ENCODE results near the gene SHPK.

Gene SHPK

GRCh38 chr17:3655766-3656165 lies 19.7 kb upstream of the SHPK start:
- Mint-ChIP-seq H3K9me3 (no peaks in the 10 kb centered on the region), H3K27ac (no peak overlapping the region), H3K27me3 (no peaks in the 10 kb centered on the region), H3K4me3 (no peak overlapping the region), H3K36me3 (ENCODE audit: low read depth) (peaks cover 21% of the 10 kb centered on the region), H3K4me1 (ENCODE audit: low read depth) (no peaks in the 10 kb centered on the region)
- DNase-seq, result no peak

GRCh38 chr17:3647769-3648555 lies 11.9 kb upstream of the SHPK start:
- no peaks in the 10 kb centered on the region for H3K9me3 Mint-ChIP-seq

GRCh38 chr17:3647251-3647650 lies 11.2 kb upstream of the SHPK start:
- no peaks in the 10 kb centered on the region for H3K9me3 Mint-ChIP-seq
- H3K36me3 Mint-ChIP-seq (ENCODE audit: low read depth), result peaks cover 60% of the 10 kb centered on the region
- no peak for DNase-seq
- no peak overlapping the region for H3K27ac Mint-ChIP-seq
- no peaks in the 10 kb centered on the region for H3K27me3 Mint-ChIP-seq
- no peak overlapping the region for H3K4me3 Mint-ChIP-seq
- peaks cover 20% of the 10 kb centered on the region for H3K4me1 Mint-ChIP-seq (ENCODE audit: low read depth)

More at GRCh38 chr17:3647769-3648555, 11.9 kb upstream of the SHPK start:
- Mint-ChIP-seq H3K4me1 (ENCODE audit: low read depth) (peaks cover 17% of the 10 kb centered on the region), H3K36me3 (ENCODE audit: low read depth) (peaks cover 56% of the 10 kb centered on the region), H3K4me3 (no peak overlapping the region), H3K27me3 (no peaks in the 10 kb centered on the region), H3K27ac (no peak overlapping the region)
- peak; percentile 55 for DNase-seq

- Mint-ChIP-seq H3K36me3 (ENCODE audit: low read depth) (peaks cover 69% of the 10 kb centered on the region), H3K9me3 (no peaks in the 10 kb centered on the region), H3K4me3 (no peak overlapping the region), H3K27ac (peak overlapping the region; percentile 9), H3K4me1 (ENCODE audit: low read depth) (peaks cover 32% of the 10 kb centered on the region), H3K27me3 (no peaks in the 10 kb centered on the region)
- DNase-seq, result no peak
Observed at GRCh38 chr17:3645310-3645709, 9.3 kb upstream of the SHPK start.

DNA sequence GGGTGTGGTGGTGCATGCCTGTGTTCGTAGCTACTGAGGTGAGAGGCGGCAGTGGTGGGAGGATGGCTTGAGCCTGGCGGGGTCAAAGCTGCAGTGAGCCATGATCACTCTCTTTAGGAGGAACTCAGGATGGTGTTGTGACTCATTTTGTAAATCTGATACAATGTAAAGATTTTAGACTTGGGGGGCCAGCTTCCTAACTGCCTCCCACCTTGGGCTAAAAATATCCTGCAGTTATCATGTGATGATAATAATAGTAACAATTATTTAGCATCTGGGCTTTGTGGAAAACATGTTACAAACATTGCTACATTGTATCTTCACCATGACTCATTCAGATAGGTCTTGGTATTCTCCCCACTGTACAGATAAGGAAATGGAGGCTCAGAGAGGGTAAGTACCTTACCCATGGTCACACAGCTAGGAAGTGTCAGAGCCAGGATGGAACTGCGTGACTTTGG lies 7.9 kb upstream of the SHPK start:
- no peak for DNase-seq
- Mint-ChIP-seq H3K27ac (peak overlapping the region; percentile 48), H3K9me3 (no peaks in the 10 kb centered on the region), H3K4me1 (ENCODE audit: low read depth) (peaks cover 43% of the 10 kb centered on the region), H3K36me3 (ENCODE audit: low read depth) (peaks cover 67% of the 10 kb centered on the region), H3K27me3 (no peaks in the 10 kb centered on the region), H3K4me3 (no peak overlapping the region)

DNA sequence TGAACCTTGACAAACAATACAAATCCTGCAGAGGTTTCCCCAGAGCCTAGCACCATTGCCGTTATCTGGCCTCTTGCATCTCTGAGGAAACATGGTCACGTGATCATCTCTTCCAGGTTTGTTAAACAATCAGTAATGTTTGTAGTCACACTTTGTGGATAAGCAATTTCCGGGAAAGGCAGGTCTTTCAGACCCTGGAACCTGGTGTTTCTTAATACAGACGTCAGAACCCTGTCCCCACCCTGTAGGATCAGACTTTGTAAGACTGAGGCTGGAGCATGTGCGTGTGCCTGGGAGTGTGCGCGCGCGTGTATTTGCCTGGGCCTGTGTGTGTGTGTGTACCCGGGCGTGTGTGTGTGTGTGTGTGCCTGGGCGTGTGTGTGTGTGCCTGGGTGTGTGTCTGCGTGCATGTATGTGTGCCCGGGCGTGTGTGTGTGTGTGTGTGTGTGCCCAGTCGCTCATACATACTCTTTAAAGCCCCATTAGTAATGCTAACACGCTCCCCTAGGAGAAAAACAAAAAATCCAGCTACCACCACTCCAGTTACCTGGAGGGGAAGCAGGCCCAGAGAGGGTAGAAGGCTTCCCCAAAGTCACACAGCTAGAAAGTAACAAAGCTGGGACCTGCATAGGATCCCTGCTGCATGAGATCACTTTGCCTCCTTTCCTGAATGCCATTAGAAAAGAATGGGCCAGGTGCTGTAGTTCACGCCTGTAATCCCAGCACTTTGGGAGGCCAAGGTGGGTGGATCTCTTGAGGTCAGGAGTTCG lies 5.9 kb upstream of the SHPK start:
- no peak for DNase-seq
- Mint-ChIP-seq H3K4me1 (ENCODE audit: low read depth) (peaks cover 58% of the 10 kb centered on the region), H3K36me3 (ENCODE audit: low read depth) (peaks cover 64% of the 10 kb centered on the region), H3K9me3 (no peaks in the 10 kb centered on the region), H3K27ac (peak overlapping the region; percentile 66), H3K4me3 (no peak overlapping the region), H3K27me3 (no peaks in the 10 kb centered on the region)

DNA sequence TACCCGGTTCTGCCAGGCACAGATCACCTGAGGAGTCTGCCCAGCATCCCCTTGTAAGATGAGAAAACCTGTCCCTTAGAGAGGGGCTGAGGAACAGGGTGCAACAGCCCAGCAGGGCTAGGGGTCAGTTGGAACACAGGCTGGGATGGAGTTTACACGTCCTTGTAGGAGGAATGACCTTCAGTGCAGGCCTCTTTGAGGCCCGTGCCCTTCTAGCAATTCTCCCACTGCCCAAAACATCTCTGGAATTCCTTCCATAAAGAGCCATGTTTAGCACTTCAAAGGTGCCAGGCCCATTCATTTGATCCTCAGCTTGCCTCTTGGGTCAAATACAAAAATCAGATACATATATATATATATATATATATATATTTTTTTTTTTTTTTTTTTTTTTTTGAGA lies 5.0 kb upstream of the SHPK start:
- H3K36me3 Mint-ChIP-seq (ENCODE audit: low read depth), result peaks cover 67% of the 10 kb centered on the region
- no peaks in the 10 kb centered on the region for H3K9me3 Mint-ChIP-seq
- DNase-seq, result no peak
- peaks cover 58% of the 10 kb centered on the region for H3K4me1 Mint-ChIP-seq (ENCODE audit: low read depth)
- no peak overlapping the region for H3K4me3 Mint-ChIP-seq
- H3K27ac Mint-ChIP-seq, result peak overlapping the region; percentile 93
- H3K27me3 Mint-ChIP-seq, result no peaks in the 10 kb centered on the region

- Mint-ChIP-seq H3K9me3 (no peaks in the 10 kb centered on the region), H3K27me3 (no peaks in the 10 kb centered on the region), H3K36me3 (ENCODE audit: low read depth) (peaks cover 63% of the 10 kb centered on the region), H3K27ac (peak overlapping the region; percentile 93), H3K4me3 (peak overlapping the region; percentile 65), H3K4me1 (ENCODE audit: low read depth) (peaks cover 58% of the 10 kb centered on the region)
- no peak for DNase-seq
Observed at GRCh38 chr17:3639981-3640596, 4.0 kb upstream of the SHPK start.

GRCh38 chr17:3636908-3637373 lies 891 bp upstream of the SHPK start:
- Mint-ChIP-seq H3K36me3 (ENCODE audit: low read depth) (peaks cover 55% of the 10 kb centered on the region), H3K4me1 (ENCODE audit: low read depth) (peaks cover 55% of the 10 kb centered on the region), H3K4me3 (peak overlapping the region; percentile 96), H3K27me3 (no peaks in the 10 kb centered on the region), H3K9me3 (no peaks in the 10 kb centered on the region), H3K27ac (peak overlapping the region; percentile 20)
- DNase-seq, result no peak

GRCh38 chr17:3635474-3636153 lies 436 bp downstream of the SHPK start:
- Mint-ChIP-seq H3K27ac (peak overlapping the region; percentile 69), H3K4me3 (peak overlapping the region; percentile 96), H3K27me3 (no peaks in the 10 kb centered on the region), H3K36me3 (ENCODE audit: low read depth) (peaks cover 47% of the 10 kb centered on the region), H3K4me1 (ENCODE audit: low read depth) (peaks cover 47% of the 10 kb centered on the region), H3K9me3 (no peaks in the 10 kb centered on the region)
- no peak for DNase-seq

GRCh38 chr17:3632287-3632686 lies 3.8 kb downstream of the SHPK start:
- no peak for DNase-seq
- Mint-ChIP-seq H3K9me3 (no peaks in the 10 kb centered on the region), H3K36me3 (ENCODE audit: low read depth) (peaks cover 56% of the 10 kb centered on the region), H3K27me3 (no peaks in the 10 kb centered on the region), H3K4me1 (ENCODE audit: low read depth) (peaks cover 23% of the 10 kb centered on the region), H3K27ac (no peak overlapping the region), H3K4me3 (no peak overlapping the region)

DNA sequence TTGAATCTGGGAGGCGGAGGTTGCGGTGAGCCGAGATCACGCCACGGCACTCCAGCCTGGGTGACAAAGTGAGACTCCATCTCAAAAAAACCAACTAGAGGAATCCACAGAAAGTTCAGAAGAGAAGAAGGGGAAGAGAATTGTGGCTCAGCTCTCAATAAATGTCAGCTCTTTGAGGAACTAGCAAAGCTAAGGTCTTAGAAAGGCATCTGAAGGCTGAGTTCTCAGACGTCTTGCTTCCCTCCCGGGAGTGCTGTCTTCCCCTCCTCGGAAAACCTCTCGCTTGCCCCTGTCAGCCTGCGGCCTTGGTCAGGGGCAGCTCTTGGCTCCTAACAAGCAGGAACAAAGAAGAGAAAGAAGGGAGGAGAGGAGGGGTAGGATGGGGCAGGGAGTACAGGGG lies 5.3 kb downstream of the SHPK start:
- no peaks in the 10 kb centered on the region for H3K9me3 Mint-ChIP-seq
- no peak overlapping the region for H3K27ac Mint-ChIP-seq
- H3K27me3 Mint-ChIP-seq, result no peaks in the 10 kb centered on the region
- no peak overlapping the region for H3K4me3 Mint-ChIP-seq
- no peak for DNase-seq
- peaks cover 60% of the 10 kb centered on the region for H3K36me3 Mint-ChIP-seq (ENCODE audit: low read depth)
- peaks cover 20% of the 10 kb centered on the region for H3K4me1 Mint-ChIP-seq (ENCODE audit: low read depth)

GRCh38 chr17:3627769-3628167 lies 8.3 kb downstream of the SHPK start:
- Mint-ChIP-seq H3K36me3 (ENCODE audit: low read depth) (peaks cover 76% of the 10 kb centered on the region), H3K27me3 (no peaks in the 10 kb centered on the region), H3K9me3 (no peaks in the 10 kb centered on the region), H3K4me3 (no peak overlapping the region), H3K4me1 (ENCODE audit: low read depth) (peaks cover 5% of the 10 kb centered on the region), H3K27ac (no peak overlapping the region)
- DNase-seq, result no peak
